ENCODE measurements around the gene FLYWCH1.
A peak's percentile ranks its signal among the peaks of the same experiment; 100 is the strongest.
"Not testable (repeated sequence)": the region's sequence is repeated elsewhere in the genome, so short reads cannot be mapped to it uniquely, and the experiment has no call there.

Gene FLYWCH1

DNA sequence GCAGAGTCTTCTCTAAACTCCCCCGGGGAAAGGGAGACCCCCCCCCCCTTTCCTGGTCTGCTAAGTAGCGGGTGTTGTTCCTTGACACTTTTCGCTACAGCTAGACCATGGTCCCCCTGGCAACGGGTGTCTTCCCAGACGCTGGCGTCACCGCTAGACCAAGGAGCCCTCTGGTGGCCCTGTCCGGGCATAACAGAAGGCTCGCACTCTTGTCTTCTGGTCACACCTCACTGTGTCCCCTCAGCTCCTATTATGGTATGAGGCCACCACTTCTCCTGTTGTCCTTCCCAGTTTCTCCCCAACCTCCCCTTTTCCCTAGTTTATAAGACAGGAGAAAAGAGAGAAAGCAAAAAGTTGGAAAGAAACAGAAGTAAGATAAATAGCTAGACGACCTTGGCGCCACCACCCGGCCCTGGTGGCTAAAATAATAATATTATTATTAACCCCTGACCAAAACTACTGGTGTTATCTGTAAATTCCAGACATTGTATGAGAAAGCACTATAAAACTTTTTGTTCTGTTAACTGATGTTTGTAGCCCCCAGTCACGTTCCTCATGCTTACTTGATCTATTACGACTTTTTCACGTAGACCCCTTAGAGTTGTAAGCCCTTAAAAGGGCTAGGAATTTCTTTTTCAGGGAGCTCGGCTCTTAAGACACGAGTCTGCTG, 4.5 kb upstream of the FLYWCH1 start:
- CTCF ChIA-PET, result interaction anchor here (0.9 to 2.9 kb wide), 14 partner anchors 11 to 68 kb away, joined by 3 to 27 read pairs (median 4); no protein-coding TSS in a partner anchor
- POLR2A ChIA-PET; H3K4me3 ChIP-seq (ENCODE audit: low read depth, low read length); DNase-seq (ENCODE audit: low read depth, low spot score): not testable (repeated sequence)
- TF ChIP-seq, protein P1, sequence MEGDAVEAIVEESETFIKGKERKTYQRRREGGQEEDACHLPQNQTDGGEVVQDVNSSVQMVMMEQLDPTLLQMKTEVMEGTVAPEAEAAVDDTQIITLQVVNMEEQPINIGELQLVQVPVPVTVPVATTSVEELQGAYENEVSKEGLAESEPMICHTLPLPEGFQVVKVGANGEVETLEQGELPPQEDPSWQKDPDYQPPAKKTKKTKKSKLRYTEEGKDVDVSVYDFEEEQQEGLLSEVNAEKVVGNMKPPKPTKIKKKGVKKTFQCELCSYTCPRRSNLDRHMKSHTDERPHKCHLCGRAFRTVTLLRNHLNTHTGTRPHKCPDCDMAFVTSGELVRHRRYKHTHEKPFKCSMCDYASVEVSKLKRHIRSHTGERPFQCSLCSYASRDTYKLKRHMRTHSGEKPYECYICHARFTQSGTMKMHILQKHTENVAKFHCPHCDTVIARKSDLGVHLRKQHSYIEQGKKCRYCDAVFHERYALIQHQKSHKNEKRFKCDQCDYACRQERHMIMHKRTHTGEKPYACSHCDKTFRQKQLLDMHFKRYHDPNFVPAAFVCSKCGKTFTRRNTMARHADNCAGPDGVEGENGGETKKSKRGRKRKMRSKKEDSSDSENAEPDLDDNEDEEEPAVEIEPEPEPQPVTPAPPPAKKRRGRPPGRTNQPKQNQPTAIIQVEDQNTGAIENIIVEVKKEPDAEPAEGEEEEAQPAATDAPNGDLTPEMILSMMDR (IDR thresholded peaks at IDR 0.05; ENCODE audit: insufficient read depth, low read length, missing control alignments), result peak; percentile 28

DNA sequence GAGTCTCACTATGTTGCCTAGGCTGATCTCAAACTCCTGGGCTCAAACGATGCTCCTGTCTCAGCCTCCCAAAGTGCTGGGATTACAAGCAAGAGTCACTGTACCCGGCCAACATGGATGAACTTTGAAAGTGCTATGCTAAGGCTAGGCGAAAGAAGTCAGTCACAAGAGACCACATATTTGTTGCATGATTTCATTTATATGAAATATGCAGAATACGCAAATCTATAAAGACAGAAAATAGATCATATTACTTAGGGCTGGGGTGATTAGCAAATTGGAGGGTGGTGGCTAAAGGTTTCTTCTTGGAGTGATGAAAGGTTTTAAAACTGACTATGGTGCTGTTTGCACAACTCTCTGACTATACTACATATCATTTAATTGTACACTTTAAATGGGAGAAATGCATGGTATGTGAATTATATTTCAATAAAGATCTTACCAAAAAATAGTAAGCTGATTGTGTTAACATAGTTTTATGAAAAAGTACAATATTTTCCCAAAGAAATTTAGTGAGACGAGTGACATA, 1.2 kb upstream of the FLYWCH1 start:
- DNase-seq (ENCODE audit: low read depth, low spot score), result no peak
- ChIA-PET POLR2A (interaction anchor here (0.6 kb wide), 1 partner anchor 133 kb away, joined by 4 read pairs; no protein-coding TSS in a partner anchor), CTCF (interaction anchor here (1.4 to 5.8 kb wide), 6 partner anchors 12 to 72 kb away, joined by 4 to 45 read pairs (median 6); no protein-coding TSS in a partner anchor)
- TF ChIP-seq, protein P1 (IDR thresholded peaks at IDR 0.05; ENCODE audit: insufficient read depth, low read length, missing control alignments), result no peak
- H3K4me3 ChIP-seq (ENCODE audit: low read depth, low read length), result no peak overlapping the region

DNA sequence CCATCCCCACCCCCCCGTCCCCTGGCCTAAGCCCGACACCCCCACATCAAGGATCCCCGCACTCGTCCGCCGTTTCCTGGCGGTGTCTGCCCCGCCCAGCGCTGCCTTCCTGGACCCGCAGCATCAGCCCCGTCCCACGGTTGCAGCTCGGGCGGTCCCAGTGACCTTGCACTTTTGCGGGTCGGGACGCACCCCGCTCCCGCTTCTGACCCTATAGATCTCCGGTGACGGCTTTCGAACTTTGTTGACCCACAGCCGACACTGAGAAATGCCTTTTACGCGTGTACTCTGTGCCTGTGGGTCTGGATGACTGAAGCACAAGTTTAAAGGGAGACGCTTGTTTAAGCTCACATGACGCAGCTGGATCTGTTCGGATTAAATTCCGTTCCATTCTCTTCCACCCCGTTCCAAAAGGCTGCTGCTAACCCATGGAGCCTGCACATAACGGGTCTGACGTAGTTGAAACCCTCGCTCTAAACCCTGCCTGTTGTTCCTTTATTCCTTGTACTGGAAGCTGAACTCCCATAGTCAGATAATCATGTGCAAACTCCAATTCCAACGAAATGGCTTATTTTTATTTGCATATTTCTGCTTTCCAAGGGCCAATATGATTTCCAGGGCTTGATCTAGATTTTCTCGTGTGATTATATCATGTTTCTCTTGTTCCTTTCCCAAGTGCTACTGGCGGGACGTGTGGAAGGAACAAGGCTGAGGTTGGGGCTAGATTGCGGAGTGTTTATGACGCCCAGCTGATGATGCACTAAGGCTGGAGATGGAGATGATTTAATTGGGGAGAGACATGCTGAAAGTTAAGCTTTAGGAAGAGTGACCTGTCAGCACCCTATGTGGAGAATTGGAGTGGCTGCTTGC, 834 bp downstream of the FLYWCH1 start:
- DNase-seq (ENCODE audit: low read depth, low spot score), result no peak
- peak overlapping the region; percentile 85 for H3K4me3 ChIP-seq (ENCODE audit: low read depth, low read length)
- ChIA-PET CTCF (interaction anchor here (0.8 to 18.7 kb wide), 10 partner anchors 9 to 74 kb away, joined by 3 to 396 read pairs (median 6); partner anchors contain the start of gene FLYWCH2), POLR2A (interaction anchor here (0.8 to 2.4 kb wide), 3 partner anchors 9 to 110 kb away, joined by 3 to 14 read pairs (median 4); partner anchors contain the start of gene FLYWCH2)
- TF ChIP-seq, protein P1 (IDR thresholded peaks at IDR 0.05; ENCODE audit: insufficient read depth, low read length, missing control alignments), result no peak

DNA sequence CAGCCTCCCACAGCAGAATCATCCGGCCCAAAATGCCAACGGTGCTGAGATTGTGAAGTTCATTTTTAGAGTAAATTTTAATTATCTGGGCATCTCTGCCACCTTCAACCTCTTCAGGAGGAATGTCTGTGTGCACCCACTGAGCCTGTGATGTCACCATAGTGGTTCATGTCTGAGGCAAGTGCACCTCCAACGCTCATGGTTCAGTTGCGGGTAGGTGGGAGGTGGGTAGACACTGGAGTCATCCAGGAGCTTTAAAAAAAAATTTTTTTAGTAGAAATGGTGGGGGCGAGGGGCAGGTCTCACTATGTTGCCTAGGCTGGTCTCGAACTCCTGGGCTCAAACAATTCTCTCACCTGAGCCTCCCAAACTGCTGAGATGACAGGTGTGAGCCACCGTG, 1.9 kb downstream of the FLYWCH1 start:
- POLR2A ChIA-PET, result interaction anchor here (2.4 kb wide), 1 partner anchor 30 kb away, joined by 14 read pairs; the partner anchor contains the start of gene FLYWCH2
- CTCF ChIA-PET, result interaction anchor here (1.0 to 18.7 kb wide), 8 partner anchors 8 to 75 kb away, joined by 3 to 396 read pairs (median 8); partner anchors contain the start of gene FLYWCH2
- TF ChIP-seq, protein P1 (IDR thresholded peaks at IDR 0.05; ENCODE audit: insufficient read depth, low read length, missing control alignments), result no peak
- peak overlapping the region; percentile 85; the same call in 1 of the 2 replicates for H3K4me3 ChIP-seq (ENCODE audit: low read depth, low read length)
- DNase-seq (ENCODE audit: low read depth, low spot score), result no peak

DNA sequence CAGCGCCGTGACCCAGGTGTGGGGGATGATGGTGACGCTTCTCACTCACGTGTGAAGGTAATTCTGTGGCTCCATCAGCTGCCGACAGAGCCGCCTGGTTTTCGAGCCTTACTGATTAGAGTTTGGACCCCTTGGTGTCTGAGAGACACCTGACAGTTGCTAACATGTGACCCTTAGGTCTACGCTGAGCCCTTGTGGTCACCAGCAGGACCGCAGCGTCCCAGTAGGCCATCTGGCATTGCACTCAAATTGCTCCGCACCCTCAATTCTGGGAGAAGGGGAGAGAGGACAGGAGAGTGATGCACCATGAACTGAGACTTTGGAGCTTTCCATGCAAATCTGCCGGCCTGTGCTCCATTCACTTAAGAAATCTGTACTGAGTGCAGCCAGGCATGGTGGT, 2.5 kb downstream of the FLYWCH1 start:
- TF ChIP-seq, protein P1 (IDR thresholded peaks at IDR 0.05; ENCODE audit: insufficient read depth, low read length, missing control alignments), result no peak
- ChIA-PET CTCF (interaction anchor here (1.1 to 18.7 kb wide), 6 partner anchors 8 to 75 kb away, joined by 3 to 396 read pairs (median 58); partner anchors contain the start of gene FLYWCH2), POLR2A (no interaction called here)
- no peak overlapping the region for H3K4me3 ChIP-seq (ENCODE audit: low read depth, low read length)
- DNase-seq (ENCODE audit: low read depth, low spot score), result no peak
